GM19035 (cell line): Measurements from ENCODE around the gene DSG3.

Experiments used
- ATAC-seq: cut with Tn5 transposase; IDR thresholded peaks from one replicate; pipeline ENCODE4 v1.9.1; 2021; ENCODE audit not compliant: unreplicated experiment

Gene DSG3

DNA sequence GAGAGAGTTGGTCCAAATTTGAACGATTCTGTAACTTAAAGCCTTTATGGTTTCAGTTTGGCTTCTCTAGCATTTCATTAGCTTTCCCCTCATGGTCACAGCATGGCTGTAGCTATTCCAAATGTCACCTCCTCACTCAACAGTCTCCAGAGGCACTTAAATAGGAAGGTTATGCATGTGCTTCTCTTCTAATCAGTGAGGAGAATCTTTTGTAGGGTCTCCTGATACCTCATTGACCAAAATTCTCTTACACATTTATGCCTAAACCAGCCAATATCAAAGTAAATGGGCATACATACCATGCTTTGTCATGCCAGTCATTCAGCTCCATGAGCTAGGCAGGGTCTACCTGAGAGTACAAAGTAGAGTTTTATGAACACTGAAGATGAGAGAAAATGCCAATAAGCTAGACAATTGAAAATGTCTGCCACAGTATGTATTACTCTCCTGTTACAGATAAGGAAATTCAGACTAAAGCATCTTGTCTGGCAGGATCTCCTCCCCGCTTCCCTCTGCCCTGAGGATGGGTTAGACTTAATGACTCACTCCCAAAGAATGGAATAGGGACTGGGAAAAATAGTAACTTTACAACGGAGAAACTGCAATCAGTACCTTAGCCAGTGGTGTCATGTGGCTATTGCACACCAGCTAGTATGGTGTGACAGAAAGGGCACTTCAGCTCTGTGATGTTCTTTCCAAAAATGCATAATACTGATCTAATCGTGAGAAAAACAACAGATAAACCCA is 65.8 kb downstream of the DSG3 start:
- no peak for ATAC-seq

DNA sequence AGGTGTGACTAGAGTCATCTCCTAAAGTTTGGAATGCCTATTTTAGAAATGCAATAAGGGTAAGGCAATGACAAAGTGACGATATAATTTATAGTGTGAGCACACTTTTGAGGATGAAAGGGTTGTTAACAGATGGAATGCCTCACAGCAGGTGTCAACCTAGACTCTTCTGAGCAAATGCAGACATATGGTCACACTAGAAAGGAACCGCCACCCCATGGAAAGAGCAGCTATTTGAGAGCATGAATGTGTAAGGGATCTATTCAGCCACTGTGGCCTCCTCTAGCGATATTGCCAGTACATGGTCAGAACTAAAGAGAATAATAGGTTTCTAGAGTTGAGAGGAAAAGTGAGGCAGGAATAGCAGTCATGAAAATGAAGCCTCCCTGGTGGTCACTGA is 68.9 kb downstream of the DSG3 start:
- ATAC-seq: no peak

DNA sequence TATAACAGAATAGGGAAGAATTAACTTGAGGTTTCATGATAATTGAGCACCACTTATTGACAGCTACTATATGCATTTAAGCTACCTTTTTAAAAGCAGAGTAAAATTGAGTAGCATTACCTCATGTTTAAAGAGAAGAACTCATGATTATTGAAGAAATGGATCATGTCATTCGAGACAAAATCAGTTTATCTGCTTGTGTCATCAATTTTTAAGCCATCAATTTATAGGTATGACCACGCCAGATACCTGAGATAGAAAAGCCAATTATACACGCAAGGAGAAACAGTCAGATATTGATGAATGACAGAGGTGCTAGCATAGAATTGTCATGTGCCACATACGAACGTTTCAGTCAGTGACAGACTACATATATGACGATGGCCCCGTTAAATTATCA is 78.8 kb downstream of the DSG3 start:
- no peak for ATAC-seq
